Skin of body (tissue), 2 donors: ENCODE measurements around the gene SORBS2. TPM values are rescaled to one million over a fixed set of nuclear protein-coding genes. Genes with fewer than 3 reads are reported as not detected.
"Not testable (repeated sequence)": the region's sequence is repeated elsewhere in the genome, so short reads cannot be mapped to it uniquely, and the experiment has no call there.

Experiments used
- DNase-seq: peaks from one replicate; lab custom pipeline; 2025; lab: John Stamatoyannopoulos, UW
- total RNA-seq: library from RNA; depleted of rRNA; stranded (reverse); fragments of >200 nt; gene quantifications from one replicate; pipeline ENCODE4 v1.2.3, GENCODE V29; 2014

The SORBS2 gene
- total RNA-seq, 1 donor from 2014 or later = 15.0 TPM

GRCh38 chr4:185738038-185738552 is 73.9 kb downstream of the SORBS2 start:
- DNase-seq = peak; percentile 39

DNA sequence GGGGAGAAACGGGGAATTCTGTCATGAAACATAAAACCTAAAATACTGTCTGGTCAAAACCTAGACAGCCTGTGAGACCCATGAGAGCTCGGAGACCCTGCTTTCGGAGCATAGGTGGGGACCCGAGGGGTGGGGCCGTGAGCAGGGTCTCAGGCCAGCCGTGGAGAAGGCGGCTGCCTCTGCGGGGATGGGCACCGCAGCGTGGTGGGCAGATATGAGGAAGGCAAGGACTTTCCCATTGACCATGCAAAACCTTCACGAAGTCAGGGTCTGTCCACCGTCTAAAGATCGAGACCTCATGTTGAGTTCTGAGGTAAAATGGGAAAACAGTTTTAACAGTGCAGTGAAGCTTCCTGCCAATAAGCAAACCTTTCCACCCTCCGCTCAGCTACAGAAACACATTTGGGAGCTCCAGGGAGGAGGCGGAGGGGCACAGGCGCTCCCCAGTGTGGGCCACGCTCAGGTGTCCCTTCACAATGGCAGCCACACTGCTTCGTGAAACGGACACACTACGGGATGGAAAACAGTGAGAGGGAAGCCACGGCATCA is 74.4 kb downstream of the SORBS2 start:
- no peak for DNase-seq

GRCh38 chr4:185736882-185737281 is 75.1 kb downstream of the SORBS2 start:
- no peak for DNase-seq

DNA sequence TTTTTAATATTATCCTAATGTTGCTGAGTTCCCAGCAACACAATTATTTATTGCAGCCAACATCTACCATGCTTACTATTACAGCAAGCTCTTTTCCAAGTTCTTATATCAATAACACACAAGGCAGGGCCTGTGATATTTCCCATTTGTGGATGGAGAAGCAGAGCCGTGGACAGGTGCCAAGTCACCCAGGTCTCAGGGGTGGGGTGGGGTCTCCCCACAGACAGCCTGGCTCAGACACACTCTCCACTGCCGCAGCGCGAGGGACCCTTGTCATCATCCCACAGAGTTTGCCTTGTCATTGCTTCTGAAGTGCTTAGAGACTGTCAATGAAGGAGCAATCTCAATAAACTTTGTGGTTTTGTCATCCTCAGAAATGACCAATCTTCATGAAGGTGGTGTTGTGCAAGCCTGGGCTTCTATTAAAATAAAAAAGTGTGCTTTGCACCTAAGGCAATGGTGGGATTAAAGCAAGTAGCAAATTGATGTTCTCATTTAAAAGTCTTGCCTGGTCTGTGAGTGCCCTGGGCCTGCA is 76.1 kb downstream of the SORBS2 start:
- no peak for DNase-seq

- DNase-seq = no peak
These were observed 77.1 kb downstream of the SORBS2 start for GRCh38 chr4:185734930-185735329.

GRCh38 chr4:185734214-185734613 is 77.8 kb downstream of the SORBS2 start:
- no peak for DNase-seq

DNA sequence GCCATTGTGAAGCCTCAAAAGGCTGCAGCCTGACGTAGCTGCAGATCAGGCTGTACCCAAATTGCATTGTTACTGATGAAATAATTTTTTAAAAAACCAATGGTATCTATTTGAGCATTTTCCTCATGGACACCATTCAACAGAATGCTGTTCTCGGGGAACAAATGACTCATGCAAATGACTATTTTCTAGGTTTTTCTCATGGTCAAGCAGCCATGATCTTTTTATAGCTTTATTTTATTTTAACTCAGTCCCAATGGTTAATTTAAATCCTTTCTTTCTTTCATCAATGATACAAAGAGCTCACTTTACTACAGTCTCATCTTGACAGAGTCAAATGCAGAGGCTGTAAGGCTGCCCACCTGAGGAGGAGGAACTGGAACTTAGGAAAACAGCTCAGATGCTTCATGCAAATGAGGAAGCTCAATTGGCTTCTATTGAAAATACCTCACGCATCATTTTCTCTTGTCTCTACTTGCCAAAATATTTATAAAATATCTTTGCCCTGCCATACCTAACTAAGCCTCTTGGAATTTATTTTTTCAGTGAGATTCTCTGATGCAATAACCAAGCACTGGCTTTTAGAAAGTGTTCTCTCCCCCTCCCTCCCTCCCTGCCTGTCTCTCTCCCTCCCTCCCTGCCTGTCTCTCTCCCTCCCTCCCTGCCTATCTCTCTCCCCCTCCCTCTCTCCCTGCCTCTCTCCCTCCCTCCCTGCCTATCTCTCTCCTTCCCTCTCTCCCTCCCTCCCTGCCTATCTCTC is 81.0 kb downstream of the SORBS2 start:
- DNase-seq = no peak

DNA sequence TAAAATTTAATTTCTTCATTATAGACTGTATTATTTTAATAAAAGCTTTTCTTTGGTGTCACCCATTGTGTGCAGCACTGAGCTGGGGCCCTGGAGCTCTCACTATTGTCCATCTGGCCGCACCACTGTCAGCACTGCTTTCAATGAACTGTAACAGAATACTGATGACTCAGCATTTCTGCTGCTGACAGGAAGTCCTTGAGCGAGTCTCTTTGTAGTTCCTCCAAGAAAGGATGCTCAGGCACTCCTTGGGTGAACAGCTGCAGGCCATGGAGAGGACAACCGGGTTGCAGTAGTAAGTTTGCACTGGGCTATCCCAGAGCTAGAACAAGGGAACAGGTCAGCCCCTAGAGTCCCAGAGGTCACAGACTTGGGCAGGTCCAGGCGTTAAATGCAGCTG is 81.6 kb downstream of the SORBS2 start:
- DNase-seq = peak; percentile 33

GRCh38 chr4:185729391-185729804 is 82.6 kb downstream of the SORBS2 start:
- DNase-seq = no peak

DNA sequence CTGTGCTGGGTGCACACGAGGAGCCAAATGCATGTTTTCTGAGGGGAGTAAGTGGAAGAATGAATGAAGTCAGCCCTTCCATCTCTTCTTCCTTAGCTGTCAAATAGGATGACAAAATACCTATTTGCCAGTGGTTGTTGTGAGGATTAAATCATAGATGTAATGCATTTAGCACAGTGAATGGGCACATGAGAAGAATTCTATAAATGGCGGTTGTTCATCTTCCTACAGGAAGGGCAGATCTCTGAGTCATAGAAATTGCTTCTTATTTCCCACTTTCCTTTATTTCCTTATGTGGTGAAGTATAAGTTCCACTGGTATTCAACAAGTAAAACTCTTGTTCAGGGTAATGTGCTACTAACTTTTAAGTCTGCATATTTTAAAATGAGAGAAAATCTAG is 83.1 kb downstream of the SORBS2 start:
- DNase-seq = no peak

DNA sequence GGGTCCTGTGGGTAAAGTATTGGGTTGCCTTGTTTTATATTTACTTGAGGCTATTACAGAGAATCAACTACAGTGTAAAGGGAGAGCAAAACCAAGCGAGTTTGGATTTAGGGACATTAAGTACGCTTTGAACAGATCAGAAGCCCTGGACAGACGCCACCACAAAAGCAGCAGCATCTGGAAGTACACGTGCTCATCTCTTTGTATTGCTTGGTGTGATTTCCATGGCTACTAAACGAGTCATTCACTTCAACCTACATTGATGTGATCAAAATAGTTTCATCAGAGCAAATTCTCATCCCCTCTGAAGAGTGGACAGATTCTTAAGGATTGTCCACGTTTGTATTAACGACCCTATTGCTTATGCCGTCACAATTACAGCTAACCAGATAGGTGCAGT is 85.1 kb downstream of the SORBS2 start:
- DNase-seq = peak; percentile 49

GRCh38 chr4:185723631-185724260 is 88.2 kb downstream of the SORBS2 start:
- no peak for DNase-seq

- no peak for DNase-seq
These were observed 90.0 kb downstream of the SORBS2 start for GRCh38 chr4:185722029-185722316.

GRCh38 chr4:185721190-185722028 is 90.6 kb downstream of the SORBS2 start:
- DNase-seq = peak; percentile 83

DNA sequence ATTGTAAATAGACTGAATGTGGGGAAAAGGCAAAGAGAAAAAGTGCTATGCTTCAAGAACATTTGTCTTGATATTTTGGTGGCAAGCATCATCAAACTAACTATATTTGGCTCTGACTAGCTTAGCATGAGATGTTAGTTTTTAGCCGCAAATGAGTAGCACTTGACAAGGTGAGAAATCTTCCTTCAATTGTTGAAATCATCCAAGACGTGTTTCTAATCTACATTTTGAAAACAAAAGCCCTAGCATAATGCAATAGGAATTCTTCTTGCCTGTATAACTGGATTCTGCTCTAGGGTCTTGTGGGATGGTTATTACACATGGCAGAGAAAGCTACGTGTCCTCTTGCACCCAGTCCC is 92.5 kb downstream of the SORBS2 start:
- no peak for DNase-seq

- no peak for DNase-seq
These were observed 93.2 kb downstream of the SORBS2 start for GRCh38 chr4:185718578-185719499.

DNA sequence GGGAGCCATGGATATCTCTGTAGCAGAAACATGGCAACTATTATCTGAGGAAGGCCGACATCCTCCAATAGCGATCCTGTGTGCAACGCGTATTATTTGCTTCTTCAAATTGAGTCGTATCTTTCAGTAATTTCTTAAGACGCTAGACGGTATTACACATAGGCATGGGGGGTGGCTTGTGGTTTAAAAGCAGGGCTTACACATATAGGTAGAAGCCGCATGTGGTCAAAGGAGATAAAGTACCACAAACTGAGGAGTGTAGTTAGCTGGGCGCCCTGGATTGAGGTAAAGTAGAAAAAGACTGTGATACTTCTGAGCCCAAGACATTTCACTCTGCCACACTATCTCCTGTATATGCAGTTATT is 94.6 kb downstream of the SORBS2 start:
- no peak for DNase-seq

- no peak for DNase-seq
These were observed 95.2 kb downstream of the SORBS2 start for GRCh38 chr4:185716577-185717376.

GRCh38 chr4:185716141-185716551 is 95.8 kb downstream of the SORBS2 start:
- DNase-seq = no peak

- not testable (repeated sequence) for DNase-seq
These were observed 97.5 kb downstream of the SORBS2 start for GRCh38 chr4:185714524-185714923.
